Stimulated activated CD4-positive, alpha-beta T cell treated with anti-CD3 and anti-CD28 coated beads, Interleukin-12 subunit alpha, Interleukin-12 subunit beta, amount 100 ng/mL, for 4 hours (primary cell): ENCODE results near the gene NUP210L.
A peak's percentile ranks its signal among the peaks of the same experiment; 100 is the strongest.

Source experiments
- DNase-seq: peaks from one replicate; pipeline ENCODE4 v3.0.0-alpha.2; 2020

The NUP210L gene

GRCh38 chr1:154154534-154155191, at the start of gene NUP210L:
NUP210L (minus strand) TSS chr1:154155073.
- DNase-seq = no peak

DNA sequence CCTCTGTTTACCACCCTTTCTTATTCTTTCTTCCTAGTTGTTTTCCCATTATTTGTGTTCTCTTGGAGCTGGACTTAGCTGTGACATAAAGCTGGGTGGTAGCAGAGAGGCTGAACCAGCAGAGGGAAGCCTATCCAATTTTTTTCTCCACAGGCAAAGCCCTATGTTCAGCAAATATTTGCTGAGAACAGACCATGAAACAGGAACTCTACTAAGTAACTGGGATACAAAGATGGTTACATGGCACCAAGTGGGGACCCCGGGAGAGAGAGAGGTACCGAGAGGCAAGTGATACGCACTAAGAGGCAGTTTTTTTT, 44.6 kb upstream of the NUP210L start:
- no peak for DNase-seq

GRCh38 chr1:154198756-154199562, 44.1 kb upstream of the NUP210L start:
- DNase-seq = no peak

DNA sequence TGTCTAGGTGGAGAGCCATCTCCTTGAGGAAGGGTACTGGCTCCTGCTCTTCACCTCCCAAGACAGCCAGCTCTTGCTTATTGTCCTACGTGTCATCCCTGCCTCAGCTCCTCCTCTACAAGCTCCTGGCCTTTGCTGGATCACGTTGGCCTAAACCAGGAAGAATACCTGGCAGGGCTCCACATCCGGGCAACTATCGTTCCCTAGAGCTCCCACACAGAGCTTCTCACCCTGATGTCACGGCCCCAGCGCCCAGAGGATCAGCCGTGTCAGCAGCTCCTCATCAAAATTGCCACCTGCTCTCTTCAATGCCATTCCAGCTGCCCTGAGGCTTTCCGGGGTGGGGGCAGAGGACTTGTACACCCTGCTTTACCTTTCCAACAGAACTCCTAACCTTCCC, 38.9 kb upstream of the NUP210L start:
- no peak for DNase-seq

DNA sequence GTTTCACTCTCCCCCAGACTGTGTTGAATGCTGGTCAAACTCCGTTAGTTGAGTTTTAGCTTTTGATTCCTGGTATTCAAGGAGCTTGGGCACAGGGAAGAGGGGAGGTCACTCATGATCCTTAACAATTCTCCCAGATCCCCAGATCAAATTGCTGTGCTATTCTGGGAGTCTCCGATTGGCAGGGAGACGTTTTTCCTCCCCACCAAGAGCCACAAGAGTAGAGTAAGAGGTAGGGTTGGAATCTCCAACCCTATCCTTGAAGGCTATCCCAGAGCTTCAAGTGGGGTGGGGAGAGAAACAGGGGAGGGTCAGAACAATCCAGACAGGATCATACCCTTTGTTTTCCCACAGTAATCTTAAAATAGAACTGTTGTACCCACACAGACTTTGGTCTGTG, 37.6 kb upstream of the NUP210L start:
- DNase-seq = no peak

DNA sequence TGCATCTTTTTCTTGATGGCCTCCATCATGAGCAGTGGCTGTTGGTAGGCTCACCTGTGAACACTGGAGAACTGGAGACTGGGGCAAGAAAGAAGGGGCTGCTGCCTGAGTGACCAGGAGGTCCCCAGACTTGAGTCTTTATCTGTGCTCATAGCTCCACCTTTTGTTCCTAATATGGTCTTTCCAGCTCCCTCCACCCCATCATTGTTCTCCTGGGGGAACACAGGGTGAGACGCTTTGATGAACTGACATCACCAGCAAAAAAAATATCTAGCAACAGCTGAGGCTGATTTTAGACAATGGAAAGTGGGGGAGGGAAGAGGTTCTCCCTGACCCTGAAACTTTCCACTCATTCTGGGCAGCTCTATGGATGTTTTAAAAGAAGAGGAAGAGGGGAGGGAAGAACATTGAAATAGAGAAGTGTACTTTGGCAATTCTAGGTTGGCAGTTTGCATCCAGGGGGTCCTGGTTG, 37.2 kb upstream of the NUP210L start, which contains the start of gene TPM3:
TPM3 (minus strand) TSS at position 111 of the 472 bp plus-strand sequence; CDS start at position 29, 82 bp downstream.
- DNase-seq = no peak

DNA sequence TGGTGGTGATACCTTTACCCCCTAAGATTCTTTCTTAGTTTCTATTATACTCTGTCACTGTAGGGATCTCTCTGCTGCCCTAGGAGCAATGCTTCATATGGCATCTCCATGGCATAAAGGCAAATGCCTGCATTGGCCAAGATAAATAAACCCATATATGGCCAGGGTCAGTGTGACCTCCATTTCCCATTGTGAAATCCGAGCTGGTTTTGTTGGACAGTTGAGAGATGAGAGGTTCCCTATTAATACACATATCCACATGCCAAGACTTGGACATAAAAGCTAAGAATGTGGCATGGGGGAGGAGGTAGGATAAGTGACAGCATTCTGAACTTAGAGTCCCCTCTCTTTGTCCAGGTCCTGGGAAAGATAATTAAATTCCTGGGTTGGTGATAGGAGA, 35.7 kb upstream of the NUP210L start:
- DNase-seq = no peak

- no peak for DNase-seq
Observed at GRCh38 chr1:154186852-154187501, 32.1 kb upstream of the NUP210L start.

DNA sequence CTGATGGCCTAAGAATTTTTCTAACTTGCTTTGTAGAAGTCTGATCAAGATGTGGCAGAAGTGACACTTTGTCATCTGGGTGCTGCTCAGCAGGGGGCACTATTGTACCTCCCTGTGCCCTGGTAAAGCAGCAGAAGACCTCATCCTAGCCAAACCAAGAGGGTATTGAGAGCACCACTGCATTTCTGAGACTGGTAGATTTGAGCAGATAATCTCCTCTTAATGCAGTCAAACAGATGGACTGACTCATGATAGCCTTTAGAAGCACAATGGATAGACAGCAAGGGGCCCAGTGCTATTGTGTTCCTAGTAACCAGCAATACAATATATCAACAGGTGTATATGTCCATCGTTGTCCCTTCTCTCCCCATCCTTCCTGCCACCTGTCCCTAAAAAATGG, 31.3 kb upstream of the NUP210L start:
- DNase-seq = peak; percentile 60

- peak; percentile 91 for DNase-seq
Observed at GRCh38 chr1:154183046-154183915, 28.4 kb upstream of the NUP210L start.

DNA sequence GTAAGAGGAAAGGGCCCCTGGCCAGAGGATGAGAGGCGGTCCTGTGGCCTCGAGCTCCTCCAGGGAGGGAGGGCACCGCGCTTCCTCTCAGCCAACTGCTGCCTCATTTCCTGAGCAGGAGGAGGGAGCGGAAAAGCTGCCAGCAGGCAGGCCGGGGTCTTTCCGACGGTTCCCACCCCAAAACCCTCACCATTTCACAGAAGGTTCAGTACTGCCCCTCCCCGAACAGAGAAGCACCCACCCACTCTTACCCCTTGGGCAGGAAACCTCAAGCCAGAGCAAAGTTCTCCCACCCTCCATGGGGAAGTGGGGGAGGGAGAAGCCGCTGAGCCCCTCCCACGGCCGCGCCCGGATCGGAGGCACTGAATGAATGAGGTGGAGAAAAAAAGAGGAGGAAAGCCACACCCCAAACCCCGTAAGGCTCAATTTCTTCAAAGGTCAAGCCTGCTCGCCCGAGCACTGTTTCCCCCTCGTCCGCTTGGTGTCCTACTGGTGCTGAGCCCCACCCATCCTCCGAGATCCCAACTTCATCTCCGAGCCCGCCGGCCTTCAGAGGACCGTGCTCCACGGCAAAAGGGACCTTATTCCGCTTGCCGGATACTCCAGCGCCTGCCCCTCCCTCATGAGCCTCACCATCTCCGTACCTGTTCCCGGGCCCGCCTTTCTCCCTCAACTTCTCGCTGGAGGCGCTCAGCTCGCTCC, 27.6 kb upstream of the NUP210L start:
- DNase-seq = peak; percentile 65

DNA sequence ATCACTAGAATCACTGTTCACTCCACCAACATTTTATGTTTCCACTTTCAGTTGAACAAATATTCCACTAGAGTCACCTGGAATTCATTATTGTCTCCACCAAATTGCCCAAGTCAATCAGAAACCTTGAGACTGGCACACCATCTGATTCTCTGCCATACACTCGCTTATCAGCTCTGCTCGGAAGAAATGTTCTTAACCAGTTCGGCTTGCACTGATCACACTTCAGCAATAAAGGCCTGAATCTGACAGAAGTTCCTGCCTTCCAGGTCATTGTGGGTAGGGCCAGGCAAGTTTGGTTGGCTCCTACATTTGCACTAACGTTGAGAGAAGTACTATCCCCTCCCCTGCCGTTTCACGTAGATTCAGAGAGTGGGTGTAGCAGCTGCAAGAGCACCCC, 27.1 kb upstream of the NUP210L start:
- DNase-seq = no peak

DNA sequence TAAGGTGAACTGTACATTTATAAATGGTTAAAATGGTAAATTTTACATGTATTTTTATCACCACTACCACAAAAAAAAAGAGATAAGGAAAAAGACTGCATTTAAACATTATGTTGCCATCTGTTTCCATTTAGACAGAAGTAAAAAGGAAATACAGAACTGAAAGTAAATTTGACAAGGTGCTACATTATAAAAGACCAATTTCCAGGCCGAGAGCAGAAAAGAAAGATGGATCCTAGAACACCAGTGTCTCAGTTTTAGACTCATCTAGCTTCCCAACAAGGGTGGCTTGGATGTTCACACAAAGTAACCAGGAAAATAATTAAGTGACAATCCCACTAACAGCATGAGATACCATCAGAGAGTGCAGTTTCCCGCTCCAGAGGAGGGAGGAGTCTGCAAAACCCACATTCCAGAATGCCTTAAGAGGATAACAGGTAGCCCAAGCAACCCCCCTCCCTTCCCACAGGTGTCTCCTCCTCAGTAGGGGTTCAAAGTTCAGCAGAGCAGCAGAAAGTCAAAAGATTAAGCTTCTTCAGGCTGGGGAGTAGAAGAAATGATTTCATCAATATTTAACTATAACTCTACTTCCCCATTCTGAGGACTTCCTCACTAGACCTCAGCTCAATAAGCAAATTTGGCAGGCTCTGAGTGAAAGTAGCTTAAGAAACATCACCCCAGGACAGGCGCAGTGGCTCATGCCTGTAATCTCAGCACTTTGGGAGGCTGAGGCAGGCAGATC, 25.2 kb upstream of the NUP210L start:
- no peak for DNase-seq

DNA sequence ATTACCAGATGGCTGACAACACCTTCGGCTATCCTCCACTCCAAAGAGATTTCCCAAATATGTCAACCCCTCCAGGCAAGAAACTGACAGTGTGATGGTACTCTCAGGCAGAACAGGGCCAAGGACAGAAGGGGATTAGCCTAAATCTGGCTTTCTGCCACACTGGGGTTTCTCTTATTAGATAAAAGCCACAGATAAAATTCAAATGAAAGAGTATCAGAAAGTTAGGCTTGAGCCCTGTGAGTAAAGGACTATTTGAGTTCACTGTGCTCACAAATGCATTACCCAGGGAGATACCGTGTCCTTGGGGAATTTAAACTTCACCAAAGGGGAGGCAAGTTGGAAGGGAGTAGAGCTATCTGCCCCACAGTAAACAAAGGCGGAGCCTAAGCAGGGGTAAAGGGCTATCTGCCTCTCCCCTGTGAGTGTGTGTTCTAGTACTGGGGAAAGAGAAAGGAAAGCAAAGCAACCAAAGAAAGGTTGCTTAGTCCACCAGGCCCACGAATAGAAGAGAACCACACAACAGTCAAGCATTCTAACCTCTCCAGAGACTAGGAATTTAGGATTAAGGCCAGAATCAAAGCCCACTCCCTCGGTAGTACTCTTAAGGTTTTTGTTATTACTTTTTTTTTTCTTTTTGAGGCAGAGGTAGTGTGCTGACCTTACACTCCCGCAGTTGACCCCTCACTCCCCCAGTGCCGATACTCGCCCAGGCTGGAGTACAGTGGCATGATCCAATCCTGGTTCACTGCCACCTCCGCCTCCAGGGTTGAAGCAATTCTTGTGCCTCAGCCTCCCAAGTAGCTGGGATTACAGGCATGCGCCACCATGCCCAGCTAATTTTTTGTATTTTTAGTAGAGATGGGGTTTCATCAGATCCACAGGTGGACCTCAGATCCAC, 24.3 kb upstream of the NUP210L start:
- DNase-seq = no peak

- DNase-seq = no peak
Observed at GRCh38 chr1:154178013-154178412, 23.1 kb upstream of the NUP210L start.

DNA sequence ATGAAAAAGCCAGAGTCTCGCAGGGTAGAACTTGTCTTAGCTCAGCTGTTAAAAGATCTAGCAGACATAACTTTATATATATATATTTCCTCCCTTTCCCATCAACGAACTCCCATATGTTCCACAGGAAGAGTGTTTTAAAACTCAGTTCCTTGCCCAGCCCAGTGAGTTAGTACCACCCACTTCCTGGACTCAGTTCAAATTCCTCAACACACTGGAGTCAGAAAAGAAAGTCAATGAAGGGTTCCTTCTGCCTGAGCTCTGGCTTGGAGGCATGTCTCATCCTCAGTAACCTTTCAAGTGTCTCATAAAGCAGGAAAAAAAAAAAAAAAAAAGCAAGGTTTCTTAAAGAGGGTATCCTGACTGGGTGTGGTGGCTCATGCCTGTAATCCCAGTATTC, 21.5 kb upstream of the NUP210L start:
- no peak for DNase-seq

GRCh38 chr1:154174654-154175053, 19.8 kb upstream of the NUP210L start:
- no peak for DNase-seq

DNA sequence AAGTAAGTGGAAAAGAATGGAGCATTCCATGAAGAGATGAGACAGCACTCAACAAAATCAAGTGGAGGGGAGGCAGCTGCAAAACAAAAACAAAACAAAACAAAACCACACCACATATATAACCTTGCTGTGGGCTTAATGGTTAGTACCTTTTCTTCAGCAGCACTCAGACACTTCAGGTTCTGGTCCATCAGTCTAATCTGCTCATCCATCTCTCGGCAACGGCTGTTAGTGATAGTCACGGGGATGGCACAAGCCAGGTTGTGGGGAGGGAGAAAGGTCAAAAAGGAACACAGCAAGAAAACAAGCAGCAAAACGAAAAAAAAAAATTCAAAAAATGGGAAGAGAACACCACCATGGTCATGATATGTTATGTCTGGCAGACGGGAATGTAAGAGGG, 17.0 kb upstream of the NUP210L start:
- DNase-seq = no peak

- no peak for DNase-seq
Observed at GRCh38 chr1:154171223-154171583, 16.3 kb upstream of the NUP210L start.

DNA sequence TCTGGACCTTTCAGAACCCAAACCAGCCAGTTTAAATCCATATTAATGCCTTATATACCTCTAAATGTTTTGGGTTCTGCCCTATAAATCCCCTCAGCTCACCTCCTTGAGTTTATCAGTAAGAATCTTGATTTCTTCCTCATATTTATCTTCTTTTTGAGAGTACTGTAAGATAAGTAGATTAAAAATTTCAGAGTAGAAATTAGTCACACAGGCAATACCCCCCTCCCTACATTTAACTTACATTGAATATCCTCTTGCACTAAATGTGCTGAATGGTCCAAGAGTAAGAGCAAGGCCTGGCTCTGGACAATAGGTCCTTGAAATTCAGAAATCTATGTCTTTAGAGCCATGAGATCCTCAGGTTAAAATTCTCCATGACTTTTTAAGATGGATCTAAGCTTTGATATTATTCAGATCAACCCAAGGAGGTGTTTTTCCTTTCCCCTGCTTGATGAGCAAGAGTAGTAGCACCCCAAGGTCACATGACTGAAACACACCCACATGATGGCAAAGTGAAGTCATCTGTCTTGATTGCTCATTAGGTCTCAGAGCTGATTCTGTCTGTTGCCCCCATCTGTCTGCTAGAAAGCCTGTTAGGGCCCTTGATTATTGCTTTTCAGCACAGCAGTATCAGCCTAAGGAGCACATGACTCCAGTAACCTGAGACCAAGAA, 15.8 kb upstream of the NUP210L start:
- peak; percentile 28 for DNase-seq
